Hepatocyte (in vitro differentiated cells): ENCODE results near the gene DNASE2.

ENCODE experiments used
- EZH2 ChIP-seq: fragments of 200-600 bp; sonication (generic); IDR thresholded peaks from 2 replicates; pipeline ENCODE4 v1.6.1; 2016; ENCODE audit warnings: antibody characterized with exemption, mild to moderate bottlenecking, borderline replicate concordance
- EZH2phosphoT487 ChIP-seq: fragments of 200-600 bp; sonication (generic); IDR thresholded peaks from one replicate; pipeline ENCODE4 v1.6.1; 2018; ENCODE audit warnings: antibody characterized with exemption, mild to moderate bottlenecking, low read depth, moderate library complexity; ENCODE audit not compliant: unreplicated experiment, severe bottlenecking
- TF ChIP-seq, protein P1 (sequence below): fragments of 200-600 bp; sonication (generic); IDR thresholded peaks from 2 replicates; pipeline ENCODE4 v1.5.1; 2016; ENCODE audit warnings: antibody characterized with exemption, mild to moderate bottlenecking; ENCODE audit not compliant: poor library complexity

DNA sequence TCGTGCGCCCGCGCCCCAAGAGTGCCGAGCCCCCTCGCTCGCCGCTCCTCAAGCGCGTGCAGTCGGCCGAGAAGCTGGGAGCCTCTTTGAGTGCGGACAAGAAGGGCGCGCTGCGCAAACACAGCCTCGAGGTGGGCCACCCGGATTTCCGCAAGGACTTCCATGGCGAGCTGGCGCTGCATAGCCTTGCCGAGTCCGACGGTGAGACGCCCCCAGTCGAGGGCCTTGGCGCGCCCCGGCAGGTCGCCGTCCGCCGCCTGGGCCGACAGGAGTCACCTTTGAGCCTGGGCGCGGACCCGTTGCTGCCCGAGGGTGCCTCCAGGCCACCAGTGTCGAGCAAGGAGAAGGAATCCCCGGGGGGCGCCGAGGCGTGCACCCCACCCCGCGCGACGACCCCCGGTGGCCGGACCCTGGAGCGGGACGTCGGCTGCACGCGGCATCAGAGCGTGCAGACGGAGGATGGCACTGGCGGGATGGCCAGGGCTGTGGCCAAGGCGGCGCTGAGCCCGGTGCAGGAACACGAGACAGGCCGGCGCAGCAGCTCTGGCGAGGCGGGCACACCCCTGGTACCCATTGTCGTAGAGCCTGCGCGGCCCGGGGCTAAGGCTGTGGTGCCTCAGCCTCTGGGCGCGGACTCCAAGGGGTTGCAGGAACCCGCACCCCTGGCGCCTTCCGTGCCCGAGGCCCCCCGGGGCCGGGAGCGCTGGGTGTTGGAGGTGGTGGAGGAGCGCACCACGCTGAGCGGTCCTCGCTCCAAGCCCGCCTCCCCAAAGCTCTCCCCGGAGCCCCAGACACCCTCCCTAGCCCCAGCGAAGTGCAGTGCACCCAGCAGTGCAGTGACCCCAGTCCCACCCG lies 7.1 kb downstream of the DNASE2 start:
- TF ChIP-seq, protein P1, sequence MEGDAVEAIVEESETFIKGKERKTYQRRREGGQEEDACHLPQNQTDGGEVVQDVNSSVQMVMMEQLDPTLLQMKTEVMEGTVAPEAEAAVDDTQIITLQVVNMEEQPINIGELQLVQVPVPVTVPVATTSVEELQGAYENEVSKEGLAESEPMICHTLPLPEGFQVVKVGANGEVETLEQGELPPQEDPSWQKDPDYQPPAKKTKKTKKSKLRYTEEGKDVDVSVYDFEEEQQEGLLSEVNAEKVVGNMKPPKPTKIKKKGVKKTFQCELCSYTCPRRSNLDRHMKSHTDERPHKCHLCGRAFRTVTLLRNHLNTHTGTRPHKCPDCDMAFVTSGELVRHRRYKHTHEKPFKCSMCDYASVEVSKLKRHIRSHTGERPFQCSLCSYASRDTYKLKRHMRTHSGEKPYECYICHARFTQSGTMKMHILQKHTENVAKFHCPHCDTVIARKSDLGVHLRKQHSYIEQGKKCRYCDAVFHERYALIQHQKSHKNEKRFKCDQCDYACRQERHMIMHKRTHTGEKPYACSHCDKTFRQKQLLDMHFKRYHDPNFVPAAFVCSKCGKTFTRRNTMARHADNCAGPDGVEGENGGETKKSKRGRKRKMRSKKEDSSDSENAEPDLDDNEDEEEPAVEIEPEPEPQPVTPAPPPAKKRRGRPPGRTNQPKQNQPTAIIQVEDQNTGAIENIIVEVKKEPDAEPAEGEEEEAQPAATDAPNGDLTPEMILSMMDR = no peak
- TF ChIP-seq EZH2 (no peak), EZH2phosphoT487 (no peak)
